Measurements from ENCODE around the gene NAGPA.

NAGPA gene

DNA sequence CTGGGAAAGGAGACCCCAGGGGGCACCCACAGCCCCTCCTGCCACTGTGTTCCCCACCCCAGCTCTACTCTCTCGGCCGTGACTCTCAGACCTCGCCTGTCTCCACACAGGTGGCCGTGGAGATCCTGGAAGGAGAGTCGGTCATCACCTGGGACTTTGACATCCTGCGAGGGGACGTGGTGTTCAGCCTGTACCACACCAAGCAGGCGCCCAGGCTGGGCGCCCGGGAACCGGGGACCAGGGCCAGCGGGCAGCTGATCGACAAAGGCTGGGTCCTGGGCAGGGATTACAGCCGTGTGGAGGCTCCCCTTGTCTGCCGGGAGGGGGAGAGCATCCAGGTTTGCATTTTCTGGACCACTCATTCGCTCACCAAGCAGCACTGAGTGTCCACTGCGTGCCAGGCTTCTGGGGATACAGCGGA lies 25.4 kb downstream of the NAGPA start:
- Histone ChIP-seq H3K4me3 (ENCODE audit: low read length) (no peak overlapping the region), H3K36me3 (ENCODE audit: insufficient read depth, low read length) (no peaks in the 10 kb centered on the region), H3K9me3 (replicated peaks; ENCODE audit: low read length) (no peaks in the 10 kb centered on the region), H3K4me2 (ENCODE audit: low read length) (no peak overlapping the region), H3K9ac (ENCODE audit: low read depth, low read length) (no peak overlapping the region), H3K27me3 (ENCODE audit: control insufficient read depth, insufficient read depth, low read length) (peaks cover 30% of the 10 kb centered on the region), H3K4me1 (ENCODE audit: control insufficient read depth, insufficient read depth, low read length) (no peaks in the 10 kb centered on the region)

DNA sequence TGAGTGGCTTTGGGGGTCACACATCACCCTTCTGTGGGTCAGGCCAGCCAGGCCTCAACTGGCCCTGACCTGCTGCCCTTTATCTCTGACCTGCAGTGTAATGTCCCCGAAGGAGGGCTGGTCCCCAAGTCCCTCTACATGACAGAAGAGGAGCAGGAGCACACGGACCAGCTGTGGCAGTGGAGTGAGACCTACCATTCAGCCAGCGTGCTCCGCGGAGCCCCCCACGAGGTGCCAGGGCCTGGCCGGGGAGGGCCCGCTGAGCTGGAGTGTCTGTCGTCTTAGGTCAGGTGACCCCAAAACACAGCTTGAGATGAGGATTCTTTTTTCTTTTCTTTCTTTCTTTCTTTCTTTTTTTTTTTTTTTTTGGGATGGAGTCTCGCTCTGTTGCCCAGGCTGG lies 26.5 kb downstream of the NAGPA start:
- Histone ChIP-seq H3K36me3 (ENCODE audit: insufficient read depth, low read length) (no peaks in the 10 kb centered on the region), H3K4me2 (ENCODE audit: low read length) (no peak overlapping the region), H3K27me3 (ENCODE audit: control insufficient read depth, insufficient read depth, low read length) (peaks cover 33% of the 10 kb centered on the region), H3K4me3 (ENCODE audit: low read length) (no peak overlapping the region), H3K9me3 (replicated peaks; ENCODE audit: low read length) (no peaks in the 10 kb centered on the region), H3K9ac (ENCODE audit: low read depth, low read length) (no peak overlapping the region), H3K4me1 (ENCODE audit: control insufficient read depth, insufficient read depth, low read length) (no peaks in the 10 kb centered on the region)

DNA sequence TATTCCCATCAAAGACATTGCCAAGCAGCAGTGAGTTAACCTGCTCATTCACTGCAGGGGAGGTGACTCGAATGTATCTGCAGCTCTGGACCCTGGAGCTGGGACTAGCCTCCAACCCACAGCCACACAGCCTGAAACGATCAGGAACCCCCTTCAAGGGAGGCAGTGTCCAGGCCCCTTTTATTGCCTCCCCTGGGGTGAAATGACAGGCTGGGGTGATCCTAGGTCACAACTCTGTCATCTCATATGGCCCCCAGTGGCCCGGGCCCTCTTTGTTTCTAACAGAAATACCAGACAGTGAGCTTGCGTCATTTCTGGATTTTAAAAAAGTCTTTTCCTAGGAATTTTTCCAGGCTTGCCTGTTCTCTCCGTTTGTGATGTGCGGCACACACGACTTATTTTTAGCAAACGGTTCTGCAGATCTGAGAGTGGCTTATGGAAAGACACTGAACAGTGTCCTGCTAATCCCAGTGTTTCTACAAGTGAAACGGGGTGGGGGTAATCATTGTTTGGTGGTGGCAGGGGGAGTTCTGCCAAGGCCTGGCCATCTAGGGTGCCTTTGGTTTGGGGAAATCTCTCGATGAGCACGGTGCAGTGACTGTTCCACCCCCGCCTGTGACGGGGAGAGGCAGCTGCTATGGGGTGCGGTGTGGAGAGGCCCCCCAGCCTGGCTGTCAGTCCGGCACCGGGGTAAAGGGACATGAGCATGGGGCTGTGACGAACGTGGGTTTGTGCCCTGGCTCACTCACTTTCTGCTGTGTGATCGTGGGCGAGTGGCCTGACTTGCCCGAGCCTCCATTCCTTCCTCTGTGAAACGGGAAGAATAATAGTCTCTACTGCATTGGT lies 27.2 kb downstream of the NAGPA start:
- Histone ChIP-seq H3K27me3 (ENCODE audit: control insufficient read depth, insufficient read depth, low read length) (peaks cover 27% of the 10 kb centered on the region), H3K4me1 (ENCODE audit: control insufficient read depth, insufficient read depth, low read length) (no peaks in the 10 kb centered on the region), H3K9me3 (replicated peaks; ENCODE audit: low read length) (no peaks in the 10 kb centered on the region), H3K4me3 (ENCODE audit: low read length) (no peak overlapping the region), H3K9ac (ENCODE audit: low read depth, low read length) (no peak overlapping the region), H3K36me3 (ENCODE audit: insufficient read depth, low read length) (no peaks in the 10 kb centered on the region), H3K4me2 (ENCODE audit: low read length) (no peak overlapping the region)

DNA sequence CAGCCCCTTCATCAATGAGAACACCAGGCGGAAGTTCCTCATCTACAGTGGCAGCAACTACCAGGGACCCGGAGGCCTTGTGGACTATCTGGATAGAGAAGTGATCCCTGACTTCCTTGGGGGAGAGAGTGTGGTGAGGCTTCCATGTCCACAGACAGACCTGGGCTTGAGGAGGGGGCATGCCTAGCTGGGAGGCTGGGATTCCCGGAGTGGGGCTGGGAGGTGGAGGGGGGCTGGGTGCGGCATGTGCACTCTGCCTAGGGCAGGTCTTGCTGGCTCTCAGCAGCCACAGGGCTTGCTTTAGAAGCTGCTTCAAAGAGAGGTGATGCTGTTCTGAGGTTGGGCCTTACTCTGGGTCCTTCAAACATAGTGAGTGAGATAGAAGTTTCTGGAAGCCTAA lies 27.8 kb downstream of the NAGPA start:
- peaks cover 24% of the 10 kb centered on the region for H3K27me3 ChIP-seq (ENCODE audit: control insufficient read depth, insufficient read depth, low read length)
- no peak overlapping the region for H3K4me2 ChIP-seq (ENCODE audit: low read length)
- H3K36me3 ChIP-seq (ENCODE audit: insufficient read depth, low read length), result no peaks in the 10 kb centered on the region
- H3K4me3 ChIP-seq (ENCODE audit: low read length), result no peak overlapping the region
- no peaks in the 10 kb centered on the region for H3K9me3 ChIP-seq (replicated peaks; ENCODE audit: low read length)
- no peaks in the 10 kb centered on the region for H3K4me1 ChIP-seq (ENCODE audit: control insufficient read depth, insufficient read depth, low read length)
- H3K9ac ChIP-seq (ENCODE audit: low read depth, low read length), result no peak overlapping the region

DNA sequence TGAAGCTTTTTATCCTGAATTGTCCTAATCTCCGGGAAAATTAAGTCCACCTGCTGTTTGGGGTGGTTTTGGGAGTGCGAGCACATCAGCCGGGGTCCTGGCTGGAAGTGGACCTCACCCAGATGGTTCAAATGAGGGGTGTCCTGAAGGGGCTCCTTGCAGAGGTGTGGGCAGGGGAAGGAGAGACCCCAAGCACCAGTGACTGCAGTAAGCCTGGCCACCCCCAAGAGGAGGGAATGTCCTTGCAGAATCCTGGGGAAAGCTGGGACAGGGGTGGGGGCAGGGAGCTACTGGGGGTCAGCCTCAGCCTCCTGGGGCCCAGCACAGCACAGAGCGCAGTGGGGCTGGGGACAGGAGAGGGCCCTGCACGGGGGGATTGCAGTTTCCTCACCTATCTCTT lies 29.4 kb downstream of the NAGPA start:
- Histone ChIP-seq H3K4me2 (ENCODE audit: low read length) (no peak overlapping the region), H3K4me1 (ENCODE audit: control insufficient read depth, insufficient read depth, low read length) (no peaks in the 10 kb centered on the region), H3K27me3 (ENCODE audit: control insufficient read depth, insufficient read depth, low read length) (peaks cover 22% of the 10 kb centered on the region), H3K9ac (ENCODE audit: low read depth, low read length) (no peak overlapping the region), H3K4me3 (ENCODE audit: low read length) (no peak overlapping the region), H3K9me3 (replicated peaks; ENCODE audit: low read length) (no peaks in the 10 kb centered on the region), H3K36me3 (ENCODE audit: insufficient read depth, low read length) (no peaks in the 10 kb centered on the region)

DNA sequence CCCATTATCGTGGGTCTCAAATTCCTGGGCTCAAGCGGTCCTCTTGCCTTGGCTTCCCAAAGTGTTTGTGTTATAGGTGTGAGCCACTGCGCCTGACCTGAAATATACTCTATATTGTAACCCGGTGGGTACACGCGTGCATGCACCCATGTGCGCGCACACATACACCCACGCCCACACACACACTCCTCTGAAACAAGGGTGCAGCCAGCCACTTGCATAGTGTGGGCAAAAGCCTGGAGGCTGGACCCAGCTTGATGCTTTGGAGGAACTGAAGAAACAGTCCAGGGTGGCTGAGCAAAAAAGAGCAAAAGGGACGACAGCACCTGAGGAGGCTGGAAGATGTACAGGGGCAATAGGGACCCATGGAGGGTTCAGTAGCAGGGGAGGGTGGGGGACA lies 29.9 kb downstream of the NAGPA start:
- Histone ChIP-seq H3K4me1 (ENCODE audit: control insufficient read depth, insufficient read depth, low read length) (no peaks in the 10 kb centered on the region), H3K9ac (ENCODE audit: low read depth, low read length) (no peak overlapping the region), H3K36me3 (ENCODE audit: insufficient read depth, low read length) (no peaks in the 10 kb centered on the region), H3K27me3 (ENCODE audit: control insufficient read depth, insufficient read depth, low read length) (peaks cover 17% of the 10 kb centered on the region), H3K4me3 (ENCODE audit: low read length) (no peak overlapping the region), H3K4me2 (ENCODE audit: low read length) (no peak overlapping the region), H3K9me3 (replicated peaks; ENCODE audit: low read length) (no peaks in the 10 kb centered on the region)

DNA sequence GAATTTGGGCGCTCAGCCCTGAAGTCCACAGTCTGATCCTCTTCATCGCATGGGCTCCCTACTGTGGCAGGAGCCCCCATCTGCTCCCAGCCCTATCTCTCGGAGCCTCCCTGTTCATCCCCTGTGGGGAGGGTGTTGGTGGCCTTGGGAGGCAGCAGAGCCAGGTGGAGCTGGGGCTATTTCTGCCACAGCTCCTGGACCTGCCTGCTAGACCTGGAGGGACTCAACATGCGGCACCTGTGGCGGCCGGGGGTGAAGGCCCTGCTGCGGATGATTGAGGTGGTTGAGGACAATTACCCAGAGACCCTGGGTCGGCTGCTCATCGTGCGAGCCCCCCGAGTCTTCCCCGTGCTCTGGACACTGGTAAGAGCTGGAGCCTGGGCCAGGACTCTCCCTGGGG lies 30.5 kb downstream of the NAGPA start:
- H3K4me3 ChIP-seq (ENCODE audit: low read length), result no peak overlapping the region
- H3K9me3 ChIP-seq (replicated peaks; ENCODE audit: low read length), result no peaks in the 10 kb centered on the region
- H3K27me3 ChIP-seq (ENCODE audit: control insufficient read depth, insufficient read depth, low read length), result peaks cover 16% of the 10 kb centered on the region
- no peaks in the 10 kb centered on the region for H3K4me1 ChIP-seq (ENCODE audit: control insufficient read depth, insufficient read depth, low read length)
- no peaks in the 10 kb centered on the region for H3K36me3 ChIP-seq (ENCODE audit: insufficient read depth, low read length)
- no peak overlapping the region for H3K4me2 ChIP-seq (ENCODE audit: low read length)
- H3K9ac ChIP-seq (ENCODE audit: low read depth, low read length), result no peak overlapping the region

DNA sequence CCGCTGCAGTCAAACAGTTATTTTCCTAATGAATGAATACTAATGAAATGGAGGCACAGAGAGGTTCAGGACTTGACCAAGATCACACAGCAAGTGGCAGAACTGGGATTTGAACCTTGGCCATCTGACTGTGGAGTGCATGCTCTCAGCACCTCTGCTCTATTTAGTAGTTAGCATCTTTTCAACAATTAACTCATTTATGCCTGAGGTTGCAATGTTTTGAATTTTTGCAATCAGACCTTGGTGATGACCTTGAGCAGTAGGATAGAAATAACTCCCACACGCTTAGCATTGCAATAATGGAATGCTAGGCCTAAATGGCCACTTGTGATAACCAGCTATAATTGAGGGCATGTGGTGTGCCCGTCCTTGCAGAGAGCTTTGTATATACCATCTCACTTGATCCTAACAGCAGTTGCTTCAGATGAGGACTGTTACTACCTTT lies 31.0 kb downstream of the NAGPA start:
- no peak overlapping the region for H3K9ac ChIP-seq (ENCODE audit: low read depth, low read length)
- no peak overlapping the region for H3K4me2 ChIP-seq (ENCODE audit: low read length)
- H3K27me3 ChIP-seq (ENCODE audit: control insufficient read depth, insufficient read depth, low read length), result peaks cover 16% of the 10 kb centered on the region
- H3K4me3 ChIP-seq (ENCODE audit: low read length), result no peak overlapping the region
- H3K9me3 ChIP-seq (replicated peaks; ENCODE audit: low read length), result no peaks in the 10 kb centered on the region
- H3K4me1 ChIP-seq (ENCODE audit: control insufficient read depth, insufficient read depth, low read length), result no peaks in the 10 kb centered on the region
- no peaks in the 10 kb centered on the region for H3K36me3 ChIP-seq (ENCODE audit: insufficient read depth, low read length)

DNA sequence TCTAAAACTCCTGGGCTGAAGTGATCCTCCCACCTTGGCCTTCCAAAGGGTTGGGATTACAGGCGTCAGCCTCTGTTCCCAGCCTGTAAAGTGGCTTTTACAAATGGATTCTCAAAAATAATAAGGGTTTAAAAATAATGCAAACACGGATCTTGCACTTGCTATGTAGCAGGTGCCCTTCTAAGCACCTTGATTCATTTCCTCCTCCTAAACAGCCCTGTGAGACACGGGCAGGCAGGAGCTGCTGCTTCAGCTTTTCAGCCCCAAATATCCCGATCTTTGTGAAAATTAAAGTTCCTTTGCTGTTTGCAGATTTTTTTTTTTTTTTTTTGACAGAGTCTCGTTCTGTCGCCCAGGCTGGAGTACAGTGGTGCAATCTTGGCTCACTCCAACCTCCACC lies 31.7 kb downstream of the NAGPA start:
- Histone ChIP-seq H3K4me1 (ENCODE audit: control insufficient read depth, insufficient read depth, low read length) (no peaks in the 10 kb centered on the region), H3K27me3 (ENCODE audit: control insufficient read depth, insufficient read depth, low read length) (peaks cover 19% of the 10 kb centered on the region), H3K36me3 (ENCODE audit: insufficient read depth, low read length) (no peaks in the 10 kb centered on the region), H3K4me2 (ENCODE audit: low read length) (no peak overlapping the region), H3K9ac (ENCODE audit: low read depth, low read length) (no peak overlapping the region), H3K4me3 (ENCODE audit: low read length) (no peak overlapping the region), H3K9me3 (replicated peaks; ENCODE audit: low read length) (no peaks in the 10 kb centered on the region)

DNA sequence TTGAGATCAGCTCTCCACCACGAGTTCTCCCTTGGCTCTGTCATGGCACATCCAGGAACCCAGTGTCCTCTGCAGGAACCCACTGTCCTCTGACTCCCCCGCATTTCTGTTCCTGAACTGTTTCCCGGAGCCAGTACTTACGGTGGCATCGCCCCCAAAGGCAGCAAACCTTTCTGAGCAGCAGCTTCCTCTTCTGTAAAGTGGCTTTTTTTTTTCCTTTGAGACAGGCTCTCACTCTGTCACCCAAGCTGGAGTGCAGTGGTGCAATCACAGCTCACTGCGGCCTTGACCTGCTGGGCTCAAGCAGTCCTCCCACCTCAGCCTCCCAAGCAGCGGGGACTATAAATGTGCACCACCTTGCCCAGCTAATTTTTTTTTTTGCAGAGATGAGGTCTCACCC lies 32.2 kb downstream of the NAGPA start:
- peaks cover 19% of the 10 kb centered on the region for H3K27me3 ChIP-seq (ENCODE audit: control insufficient read depth, insufficient read depth, low read length)
- no peaks in the 10 kb centered on the region for H3K4me1 ChIP-seq (ENCODE audit: control insufficient read depth, insufficient read depth, low read length)
- H3K4me2 ChIP-seq (ENCODE audit: low read length), result no peak overlapping the region
- no peak overlapping the region for H3K4me3 ChIP-seq (ENCODE audit: low read length)
- no peak overlapping the region for H3K9ac ChIP-seq (ENCODE audit: low read depth, low read length)
- no peaks in the 10 kb centered on the region for H3K36me3 ChIP-seq (ENCODE audit: insufficient read depth, low read length)
- no peaks in the 10 kb centered on the region for H3K9me3 ChIP-seq (replicated peaks; ENCODE audit: low read length)

DNA sequence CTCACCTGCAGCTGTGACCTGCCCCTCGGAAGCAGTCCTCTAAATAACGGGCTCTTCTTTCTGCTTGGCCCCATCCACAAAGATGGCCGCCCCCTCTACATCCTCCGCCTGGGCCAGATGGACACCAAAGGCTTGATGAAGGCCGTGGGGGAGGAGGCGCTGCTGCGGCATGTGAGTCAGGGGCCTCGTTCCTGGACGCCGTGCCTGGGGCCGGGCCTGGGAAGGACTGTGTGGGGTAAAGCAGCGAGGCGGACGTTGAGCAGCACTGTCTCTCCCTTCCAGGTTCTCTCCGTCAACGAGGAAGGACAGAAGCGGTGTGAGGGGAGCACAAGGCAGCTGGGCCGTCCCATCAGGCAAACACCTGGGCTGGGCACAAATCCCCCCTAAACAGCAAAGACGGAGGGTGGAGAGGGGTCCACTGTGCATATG lies 33.1 kb downstream of the NAGPA start:
- no peaks in the 10 kb centered on the region for H3K36me3 ChIP-seq (ENCODE audit: insufficient read depth, low read length)
- H3K4me3 ChIP-seq (ENCODE audit: low read length), result no peak overlapping the region
- no peaks in the 10 kb centered on the region for H3K9me3 ChIP-seq (replicated peaks; ENCODE audit: low read length)
- no peak overlapping the region for H3K4me2 ChIP-seq (ENCODE audit: low read length)
- H3K4me1 ChIP-seq (ENCODE audit: control insufficient read depth, insufficient read depth, low read length), result no peaks in the 10 kb centered on the region
- peaks cover 17% of the 10 kb centered on the region for H3K27me3 ChIP-seq (ENCODE audit: control insufficient read depth, insufficient read depth, low read length)
- no peak overlapping the region for H3K9ac ChIP-seq (ENCODE audit: low read depth, low read length)
